Measurements from ENCODE around the gene CCDC158.

Gene CCDC158

DNA sequence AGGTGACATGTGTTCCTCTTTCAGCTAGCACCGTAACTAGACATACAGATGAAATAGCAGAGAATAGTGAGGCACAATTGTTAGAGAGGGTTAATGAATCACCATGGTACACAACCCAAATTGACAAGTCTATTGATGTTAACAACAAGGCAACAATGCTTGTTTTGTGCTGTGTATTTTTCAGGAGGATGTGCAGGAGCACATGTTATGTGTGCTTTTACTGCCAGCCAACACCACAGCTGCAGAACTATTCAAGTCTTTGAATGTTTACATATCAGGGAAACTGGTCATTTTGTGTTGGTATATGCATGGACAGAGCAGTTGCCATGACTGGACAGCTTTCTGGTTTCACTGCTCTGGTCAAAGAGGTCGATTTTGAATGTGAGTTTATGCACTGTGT, 81.6 kb downstream of the CCDC158 start:
- DNase-seq (ENCODE audit: low read depth): no peak
- TF ChIP-seq, protein P1, sequence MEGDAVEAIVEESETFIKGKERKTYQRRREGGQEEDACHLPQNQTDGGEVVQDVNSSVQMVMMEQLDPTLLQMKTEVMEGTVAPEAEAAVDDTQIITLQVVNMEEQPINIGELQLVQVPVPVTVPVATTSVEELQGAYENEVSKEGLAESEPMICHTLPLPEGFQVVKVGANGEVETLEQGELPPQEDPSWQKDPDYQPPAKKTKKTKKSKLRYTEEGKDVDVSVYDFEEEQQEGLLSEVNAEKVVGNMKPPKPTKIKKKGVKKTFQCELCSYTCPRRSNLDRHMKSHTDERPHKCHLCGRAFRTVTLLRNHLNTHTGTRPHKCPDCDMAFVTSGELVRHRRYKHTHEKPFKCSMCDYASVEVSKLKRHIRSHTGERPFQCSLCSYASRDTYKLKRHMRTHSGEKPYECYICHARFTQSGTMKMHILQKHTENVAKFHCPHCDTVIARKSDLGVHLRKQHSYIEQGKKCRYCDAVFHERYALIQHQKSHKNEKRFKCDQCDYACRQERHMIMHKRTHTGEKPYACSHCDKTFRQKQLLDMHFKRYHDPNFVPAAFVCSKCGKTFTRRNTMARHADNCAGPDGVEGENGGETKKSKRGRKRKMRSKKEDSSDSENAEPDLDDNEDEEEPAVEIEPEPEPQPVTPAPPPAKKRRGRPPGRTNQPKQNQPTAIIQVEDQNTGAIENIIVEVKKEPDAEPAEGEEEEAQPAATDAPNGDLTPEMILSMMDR (conservative IDR thresholded peaks at IDR 0.05; ENCODE audit: low read depth, low read length): no peak
- no peak overlapping the region for H3K4me3 ChIP-seq (ENCODE audit: low read depth, low read length)

DNA sequence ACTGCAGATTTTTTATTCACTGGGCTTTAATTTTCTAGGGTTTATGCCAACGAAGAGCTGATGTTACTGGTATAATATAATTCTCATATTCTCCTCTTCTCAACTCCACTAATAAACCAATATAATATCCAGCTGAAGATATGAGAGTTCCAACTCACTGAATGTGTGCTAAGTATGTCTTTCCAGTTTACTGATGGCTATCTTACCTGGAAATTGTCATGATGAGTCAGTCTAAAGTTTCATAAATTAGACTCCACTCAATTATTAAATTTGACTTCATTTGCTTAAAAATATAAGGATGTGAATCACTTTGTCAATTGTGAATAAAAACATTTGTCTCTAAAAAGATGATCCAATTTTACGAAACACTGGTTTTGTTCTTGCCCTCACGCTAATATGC, 86.1 kb downstream of the CCDC158 start:
- TF ChIP-seq, protein P1 (conservative IDR thresholded peaks at IDR 0.05; ENCODE audit: low read depth, low read length): no peak
- DNase-seq (ENCODE audit: low read depth): no peak
- H3K4me3 ChIP-seq (ENCODE audit: low read depth, low read length): no peak overlapping the region

DNA sequence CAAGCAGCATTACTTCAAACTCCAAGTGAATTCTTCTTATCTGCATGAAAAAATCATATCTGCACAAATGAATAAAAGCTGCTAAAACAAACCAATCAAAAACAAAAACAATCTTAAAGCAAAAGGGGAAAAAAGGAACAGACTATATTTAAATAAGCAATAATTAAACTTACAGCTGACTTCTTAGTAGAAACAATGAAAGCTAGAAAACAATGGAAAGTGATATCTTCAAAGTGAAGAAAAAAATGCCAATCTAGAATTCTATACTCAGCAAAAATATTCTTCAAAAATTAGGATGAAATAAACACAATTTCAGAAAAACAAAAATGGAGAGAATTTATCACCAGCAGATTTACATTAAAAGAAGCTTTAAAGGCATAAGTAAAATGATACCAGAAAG, 94.4 kb downstream of the CCDC158 start:
- no peak overlapping the region for H3K4me3 ChIP-seq (ENCODE audit: low read depth, low read length)
- TF ChIP-seq, protein P1 (conservative IDR thresholded peaks at IDR 0.05; ENCODE audit: low read depth, low read length): no peak
- no peak for DNase-seq (ENCODE audit: low read depth)

DNA sequence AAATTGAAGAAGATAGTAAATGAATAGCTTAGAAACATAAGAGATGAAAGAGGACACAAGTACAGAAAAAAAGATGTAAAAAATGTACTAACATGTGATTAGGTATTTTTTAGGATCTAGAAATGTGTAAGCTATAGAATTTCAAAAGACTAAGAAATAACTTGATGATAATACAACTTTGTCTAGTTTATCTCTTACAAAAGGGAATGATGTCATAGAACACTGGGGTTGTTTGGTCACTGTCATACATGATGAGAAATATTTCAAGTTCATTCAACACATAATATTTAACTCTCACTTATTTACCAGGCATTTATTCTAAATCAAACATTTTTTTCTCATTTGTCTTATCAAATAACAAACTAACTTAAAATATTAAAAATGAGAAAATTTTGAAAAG, 95.9 kb downstream of the CCDC158 start:
- H3K4me3 ChIP-seq (ENCODE audit: low read depth, low read length): no peak overlapping the region
- TF ChIP-seq, protein P1 (conservative IDR thresholded peaks at IDR 0.05; ENCODE audit: low read depth, low read length): no peak
- no peak for DNase-seq (ENCODE audit: low read depth)

DNA sequence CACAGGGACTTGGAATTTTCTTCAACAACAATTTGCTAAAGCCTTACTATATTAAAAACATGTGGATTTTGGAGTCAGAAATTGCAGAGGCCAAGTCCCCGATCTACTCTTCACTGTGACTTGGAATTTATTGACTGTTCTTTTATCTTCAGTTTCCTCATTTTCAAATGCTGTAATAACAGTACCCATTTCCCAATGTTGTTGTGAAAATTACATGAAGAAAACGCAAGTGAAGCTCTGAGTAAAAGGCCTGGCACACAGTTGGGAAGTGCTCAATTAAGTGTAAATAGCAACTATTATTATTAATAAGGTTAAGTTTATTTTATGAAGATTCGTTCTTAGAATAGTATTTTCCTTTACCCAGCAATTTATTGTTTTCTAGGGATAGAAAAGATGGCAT, 98.7 kb downstream of the CCDC158 start:
- H3K4me3 ChIP-seq (ENCODE audit: low read depth, low read length): no peak overlapping the region
- TF ChIP-seq, protein P1 (conservative IDR thresholded peaks at IDR 0.05; ENCODE audit: low read depth, low read length): no peak
- no peak for DNase-seq (ENCODE audit: low read depth)

DNA sequence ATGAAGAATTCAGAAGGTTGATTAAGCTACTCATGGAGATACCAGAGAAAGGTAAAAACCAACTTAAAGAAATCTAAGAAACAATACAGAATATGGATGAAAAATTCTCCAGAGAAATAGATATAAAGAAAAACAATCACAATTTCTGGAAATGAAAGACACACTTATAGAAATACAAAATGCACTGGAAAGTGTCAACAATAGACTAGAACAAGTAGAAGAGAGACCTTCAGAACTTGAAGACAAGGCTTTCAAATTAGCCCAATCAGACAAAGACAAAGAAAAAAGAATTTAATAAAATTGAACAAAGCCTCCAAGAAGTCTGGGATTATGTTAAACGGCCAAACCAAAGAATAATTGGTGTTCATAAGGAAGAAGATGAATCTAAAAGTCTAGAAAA, 104.8 kb downstream of the CCDC158 start:
- DNase-seq (ENCODE audit: low read depth): no peak
- H3K4me3 ChIP-seq (ENCODE audit: low read depth, low read length): no peak overlapping the region
- TF ChIP-seq, protein P1 (conservative IDR thresholded peaks at IDR 0.05; ENCODE audit: low read depth, low read length): no peak

DNA sequence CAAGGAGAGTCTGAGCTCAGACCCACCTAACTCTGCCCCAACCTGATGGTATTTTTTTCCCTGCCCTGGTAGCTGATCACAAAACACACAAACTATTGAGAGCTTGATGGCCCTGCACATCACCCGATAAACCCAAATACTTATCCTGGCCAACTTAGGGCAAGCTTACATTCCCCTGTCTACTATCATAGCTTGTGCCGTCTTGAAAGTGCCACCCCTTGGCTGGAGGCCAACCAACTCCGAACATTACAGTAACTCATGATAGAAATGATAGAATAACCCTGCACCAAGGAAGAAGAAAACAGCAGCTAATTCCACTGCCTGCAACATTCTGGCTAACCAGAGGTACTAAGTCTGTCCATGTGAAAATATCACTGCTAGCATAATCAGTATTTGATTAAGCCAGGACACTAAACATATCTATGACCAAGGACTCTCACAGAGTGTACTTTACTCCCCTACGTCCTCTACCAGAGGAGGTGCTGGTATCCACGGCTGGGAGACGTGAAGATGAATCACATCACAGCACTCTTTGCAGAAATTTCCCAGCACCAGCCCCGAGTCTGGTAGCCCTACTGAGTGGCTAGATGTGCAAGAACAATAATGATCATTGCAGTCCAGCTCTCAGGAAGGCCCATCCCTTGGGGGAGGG, 105.5 kb downstream of the CCDC158 start:
- no peak for DNase-seq (ENCODE audit: low read depth)
- TF ChIP-seq, protein P1 (conservative IDR thresholded peaks at IDR 0.05; ENCODE audit: low read depth, low read length): no peak
- H3K4me3 ChIP-seq (ENCODE audit: low read depth, low read length): no peak overlapping the region

Data from choroid plexus epithelial cell (primary cell).